Osteocyte (in vitro differentiated cells): Measurements from ENCODE around the gene CDH12. TPM values are rescaled to one million over a fixed set of nuclear protein-coding genes. Genes with fewer than 3 reads are reported as not detected.
"Not testable (repeated sequence)": the region's sequence is repeated elsewhere in the genome, so short reads cannot be mapped to it uniquely, and the experiment has no call there.

ENCODE experiments used
- DNase-seq: peaks from one replicate; pipeline ENCODE4 v3.0.0; 2021; ENCODE audit warnings: mixed read lengths; ENCODE audit not compliant: unreplicated experiment; ENCODE audit errors: extremely low spot score
- H3K27ac Mint-ChIP-seq: one replicate; pipeline ENCODE4 v1.8.0; 2021; ENCODE audit warnings: mild to moderate bottlenecking, mixed read lengths; ENCODE audit not compliant: unreplicated experiment
- H3K27me3 Mint-ChIP-seq: one replicate; pipeline ENCODE4 v1.8.0; 2021; ENCODE audit warnings: mixed read lengths; ENCODE audit not compliant: unreplicated experiment
- H3K36me3 Mint-ChIP-seq: one replicate; pipeline ENCODE4 v1.8.0; 2021; ENCODE audit warnings: mixed read lengths; ENCODE audit not compliant: unreplicated experiment
- H3K4me1 Mint-ChIP-seq: one replicate; pipeline ENCODE4 v1.8.0; 2021; ENCODE audit warnings: mixed read lengths; ENCODE audit not compliant: unreplicated experiment
- H3K4me3 Mint-ChIP-seq: one replicate; pipeline ENCODE4 v1.8.0; 2021; ENCODE audit warnings: mild to moderate bottlenecking, moderate library complexity, mixed read lengths; ENCODE audit not compliant: unreplicated experiment
- H3K9me3 Mint-ChIP-seq: one replicate; pipeline ENCODE4 v1.8.0; 2021; ENCODE audit warnings: mixed read lengths; ENCODE audit not compliant: unreplicated experiment
- CTCF ChIP-seq: fragments of 200-600 bp; sonication (generic); IDR thresholded peaks from 2 replicates; pipeline ENCODE4 v1.5.0; 2021; ENCODE audit warnings: antibody characterized with exemption, mild to moderate bottlenecking, moderate library complexity
- total RNA-seq: library from RNA; stranded (reverse); gene quantifications from 2 replicates; pipeline ENCODE4 v1.2.1, GENCODE V29; 2021

The CDH12 gene
- total RNA-seq, 1 donor from 2014 or later, result not detected

GRCh38 chr5:22892441-22892840, 39.3 kb upstream of the CDH12 start:
- H3K27me3 Mint-ChIP-seq, result no peaks in the 10 kb centered on the region
- no peak overlapping the region for H3K4me3 Mint-ChIP-seq
- H3K27ac Mint-ChIP-seq, result no peak overlapping the region
- no peak for DNase-seq
- no peaks in the 10 kb centered on the region for H3K9me3 Mint-ChIP-seq
- H3K36me3 Mint-ChIP-seq, result peaks cover 2% of the 10 kb centered on the region
- peaks cover 23% of the 10 kb centered on the region for H3K4me1 Mint-ChIP-seq
- TF ChIP-seq CTCF, result no peak

GRCh38 chr5:22889720-22890119, 36.6 kb upstream of the CDH12 start:
- H3K4me1 Mint-ChIP-seq, result peaks cover 4% of the 10 kb centered on the region
- H3K9me3 Mint-ChIP-seq, result no peaks in the 10 kb centered on the region
- H3K4me3 Mint-ChIP-seq, result no peak overlapping the region
- no peaks in the 10 kb centered on the region for H3K36me3 Mint-ChIP-seq
- peak; percentile 66 for TF ChIP-seq CTCF
- H3K27ac Mint-ChIP-seq, result no peak overlapping the region
- DNase-seq, result no peak
- H3K27me3 Mint-ChIP-seq, result no peaks in the 10 kb centered on the region

GRCh38 chr5:22887566-22887965, 34.4 kb upstream of the CDH12 start:
- H3K27ac Mint-ChIP-seq, result no peak overlapping the region
- no peaks in the 10 kb centered on the region for H3K36me3 Mint-ChIP-seq
- no peaks in the 10 kb centered on the region for H3K27me3 Mint-ChIP-seq

GRCh38 chr5:22858911-22859310, 5.8 kb upstream of the CDH12 start:
- not testable (repeated sequence) for DNase-seq, H3K4me1 Mint-ChIP-seq, H3K36me3 Mint-ChIP-seq, H3K9me3 Mint-ChIP-seq, H3K27ac Mint-ChIP-seq, H3K4me3 Mint-ChIP-seq
- peaks cover 48% of the 10 kb centered on the region for H3K27me3 Mint-ChIP-seq

More at GRCh38 chr5:22887566-22887965, 34.4 kb upstream of the CDH12 start:
- no peak for TF ChIP-seq CTCF
- Mint-ChIP-seq H3K9me3 (no peaks in the 10 kb centered on the region), H3K4me1 (peaks cover 3% of the 10 kb centered on the region), H3K4me3 (no peak overlapping the region)
- no peak for DNase-seq

GRCh38 chr5:22855824-22856223, 2.7 kb upstream of the CDH12 start:
- H3K36me3 Mint-ChIP-seq, result no peaks in the 10 kb centered on the region
- no peak for DNase-seq
- no peak overlapping the region for H3K4me3 Mint-ChIP-seq
- no peaks in the 10 kb centered on the region for H3K9me3 Mint-ChIP-seq
- peaks cover 13% of the 10 kb centered on the region for H3K4me1 Mint-ChIP-seq
- no peak for TF ChIP-seq CTCF
- H3K27me3 Mint-ChIP-seq, result peaks cover 56% of the 10 kb centered on the region
- H3K27ac Mint-ChIP-seq, result no peak overlapping the region

- DNase-seq, result no peak
- Mint-ChIP-seq H3K27me3 (peaks cover 82% of the 10 kb centered on the region), H3K9me3 (no peaks in the 10 kb centered on the region), H3K4me1 (peaks cover 13% of the 10 kb centered on the region), H3K27ac (no peak overlapping the region), H3K4me3 (no peak overlapping the region), H3K36me3 (no peaks in the 10 kb centered on the region)
- no peak for TF ChIP-seq CTCF
Observed at GRCh38 chr5:22850981-22851380, 2.2 kb downstream of the CDH12 start.
